ENCODE measurements around the gene SWAP70. TPM values are rescaled to one million over a fixed set of nuclear protein-coding genes. Genes with fewer than 3 reads are reported as not detected.
A peak's percentile ranks its signal among the peaks of the same experiment; 100 is the strongest.

Gene SWAP70
- total and polyA plus RNA-seq, 2 of the 8 experiments (the other 6 are each of a cell fraction or from before 2014, with no cell fraction given), result 14.8 to 37.5 TPM

DNA sequence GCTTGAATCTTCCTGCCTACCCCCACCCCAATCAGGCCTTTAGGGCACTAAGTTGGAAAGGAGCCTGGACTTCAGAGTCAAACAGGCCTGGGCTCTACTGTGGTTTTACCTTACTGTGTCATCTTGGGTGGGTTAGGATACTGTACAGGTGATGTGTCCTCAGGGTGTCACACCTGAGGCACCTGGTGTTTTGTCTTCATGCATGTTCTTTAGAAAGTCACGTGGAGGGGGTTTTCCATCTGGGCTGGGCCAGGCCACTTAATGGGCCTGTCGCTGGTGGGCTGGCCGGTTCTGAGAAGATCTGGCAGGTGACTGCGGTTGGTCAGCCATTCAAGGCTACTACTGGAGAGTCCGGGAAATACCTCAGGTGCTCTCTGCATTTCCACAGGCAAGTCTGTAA lies 92.6 kb downstream of the SWAP70 start:
- TF ChIP-seq RAD21 (IDR thresholded peaks at IDR 0.05 in 1 of 2, conservative IDR thresholded peaks at IDR 0.05 in 1 of 2; ENCODE audit: low read depth in 2 of 2, low read length in 2 of 2), result no peak
- TF ChIP-seq GABPA (IDR thresholded peaks at IDR 0.05; ENCODE audit: borderline replicate concordance, insufficient read depth, low read length), result no peak
- no peak for TF ChIP-seq SUZ12 (IDR thresholded peaks at IDR 0.05; ENCODE audit: low read length)
- TF ChIP-seq JUND (IDR thresholded peaks at IDR 0.05; ENCODE audit: low read length), result no peak
- no peak for TF ChIP-seq SIN3A (conservative IDR thresholded peaks at IDR 0.05 in 1 of 2, IDR thresholded peaks at IDR 0.05 in 1 of 2; ENCODE audit: low read depth in 1 of 2, low read length in 2 of 2)
- TF ChIP-seq ZNF274 (IDR thresholded peaks at IDR 0.05; ENCODE audit: borderline replicate concordance, extremely low read depth, low read length), result no peak
- no peak for TF ChIP-seq CHD1 (IDR thresholded peaks at IDR 0.05; ENCODE audit: low read depth, low read length)
- no peak for TF ChIP-seq EP300 (IDR thresholded peaks at IDR 0.05; ENCODE audit: borderline replicate concordance in 1 of 2, low read depth in 2 of 2, low read length in 2 of 2)
- TF ChIP-seq SP1 (IDR thresholded peaks at IDR 0.05; ENCODE audit: low read depth, low read length), result no peak
- no peak for TF ChIP-seq KDM1A (IDR thresholded peaks at IDR 0.05; ENCODE audit: borderline replicate concordance, low read length)
- no peak for TF ChIP-seq YY1 (IDR thresholded peaks at IDR 0.05; ENCODE audit: low read depth, low read length)
- H3K4me2 ChIP-seq (ENCODE audit: insufficient read depth in 1 of 2, low read depth in 2 of 2, low read length in 2 of 2), result no peak overlapping the region
- H3K56ac ChIP-seq (replicated peaks; ENCODE audit: insufficient read length, low read depth, low read length), result no peak overlapping the region
- H3K18ac ChIP-seq (ENCODE audit: extremely low read depth, low read length), result no peak overlapping the region
- no peaks in the 10 kb centered on the region for H3K79me1 ChIP-seq (ENCODE audit: low read depth, low read length)
- no peak overlapping the region for H2BK120ac ChIP-seq (replicated peaks; ENCODE audit: low read depth, low read length)
- H2BK15ac ChIP-seq (ENCODE audit: low read length), result no peak overlapping the region
- H3K4me1 ChIP-seq (replicated peaks in 1 of 4; ENCODE audit: control insufficient read depth in 3 of 4, insufficient read depth in 4 of 4, low read length in 3 of 4), result peaks cover 0 to 20% (median 14%) of the 10 kb centered on the region in 4 experiments; a peak in 6 of 7 replicates
- no peak overlapping the region for H4K8ac ChIP-seq (ENCODE audit: extremely low read depth, insufficient read depth, low read length)
- no peak overlapping the region for H3K14ac ChIP-seq (ENCODE audit: insufficient read length)
- peaks cover 5% of the 10 kb centered on the region for H3K23me2 ChIP-seq (ENCODE audit: low read depth, low read length)
- no peaks in the 10 kb centered on the region for H4K20me1 ChIP-seq (replicated peaks in 1 of 2; ENCODE audit: control insufficient read depth in 1 of 2, insufficient read depth in 2 of 2, low read length in 2 of 2)
- no peak overlapping the region for H3K4ac ChIP-seq (replicated peaks; ENCODE audit: insufficient read length, low read depth, low read length)
- no peak overlapping the region for H3K27ac ChIP-seq (ENCODE audit: low read depth, low read length)
- H3K9ac ChIP-seq (replicated peaks in 1 of 4; ENCODE audit: extremely low read depth in 1 of 4, low read depth in 3 of 4, low read length in 3 of 4), result no peak overlapping the region
- H2AFZ ChIP-seq (ENCODE audit: low read length), result no peak overlapping the region
- H2AK5ac ChIP-seq (ENCODE audit: low read depth, low read length), result 0 out of 2 replicates have a peak overlapping the region, but pooled peaks have one; percentile 89
- H3K36me3 ChIP-seq (ENCODE audit: control insufficient read depth in 2 of 4, insufficient read depth in 4 of 4, low read length in 3 of 4), result peaks cover 0 to 8% (median 4%) of the 10 kb centered on the region in 4 experiments; a peak in 3 of 8 replicates
- no peaks in the 10 kb centered on the region for H3K9me3 ChIP-seq (ENCODE audit: insufficient read depth in 2 of 2, low read depth in 1 of 2, low read length in 1 of 2)
- ChIA-PET CTCF (ENCODE audit: partially characterized antibody) (interaction anchor here (0.6 to 1.1 kb wide), 2 partner anchors 218 to 841 kb away, joined by 3 read pairs; no protein-coding TSS in a partner anchor), POLR2A (ENCODE audit: partially characterized antibody) (interaction anchor here (1.0 kb wide), 1 partner anchor 551 kb away, joined by 3 read pairs; no protein-coding TSS in a partner anchor)
- DNase-seq (ENCODE audit: low read depth in 1 of 2, low spot score in 2 of 2) (no peak), FAIRE-seq (no peak)
- WGBS, 2 experiments (ENCODE audit: extremely low coverage in 1 of 2, insufficient coverage in 1 of 2, insufficient read length in 1 of 2, insufficient replicate concordance in 2 of 2, low coverage in 1 of 2, low lambda C conversion rate in 2 of 2, missing lambda C conversion rate in 1 of 2), result 88% methylated on average over 5 of the region's 5 CpGs; no CpG with 5 or more reads in 1 of the 2 experiments
- no peaks in the 10 kb centered on the region for H3K27me3 ChIP-seq (replicated peaks in 1 of 4; ENCODE audit: control insufficient read depth in 3 of 4, extremely low read depth in 1 of 4, insufficient read depth in 3 of 4, low read length in 3 of 4)
- no peak overlapping the region for H3K23ac ChIP-seq (ENCODE audit: insufficient read length)
- no peak overlapping the region for H2BK20ac ChIP-seq (ENCODE audit: low read length)
- H3K4me3 ChIP-seq (ENCODE audit: extremely low read depth in 1 of 4, insufficient read depth in 2 of 4, low read depth in 3 of 4, low read length in 4 of 4), result no peak overlapping the region
- H2BK5ac ChIP-seq (ENCODE audit: low read depth, low read length), result no peak overlapping the region
- no peak overlapping the region for H4K91ac ChIP-seq (replicated peaks; ENCODE audit: insufficient read length, low read length)
- peak overlapping the region; percentile 92 for H2BK12ac ChIP-seq (ENCODE audit: low read depth, low read length)
- H4K5ac ChIP-seq (ENCODE audit: insufficient read length, low read depth, low read length), result no peak overlapping the region
- H3K79me2 ChIP-seq (ENCODE audit: control insufficient read depth in 1 of 2, insufficient read depth in 2 of 2, low read length in 2 of 2), result no peaks in the 10 kb centered on the region
